Stimulated activated CD4-positive, alpha-beta T cell treated with anti-CD3 and anti-CD28 coated beads, TNF-alpha, amount 100 ng/mL, for 24 hours (primary cell): ENCODE measurements around the gene PPP1R9B.

Experiments used
- DNase-seq, 3 experiments: peaks; one replicate each; pipeline ENCODE4 v3.0.0-alpha.2; 2020; ENCODE audit warnings: low read depth in 3 of 3

The PPP1R9B gene

GRCh38 chr17:50106393-50107131, 43.9 kb downstream of the PPP1R9B start:
- no peak for DNase-seq

- DNase-seq: no peak
These were observed 44.7 kb downstream of the PPP1R9B start for GRCh38 chr17:50105811-50106210.

- DNase-seq: no peak
These were observed 46.5 kb downstream of the PPP1R9B start for GRCh38 chr17:50103941-50104340.

- no peak for DNase-seq
These were observed 47.2 kb downstream of the PPP1R9B start for GRCh38 chr17:50103252-50103651.

- no peak for DNase-seq
These were observed 48.1 kb downstream of the PPP1R9B start for GRCh38 chr17:50102164-50102991.

GRCh38 chr17:50101346-50102163, 48.9 kb downstream of the PPP1R9B start:
- no peak for DNase-seq

GRCh38 chr17:50100921-50101345, 49.5 kb downstream of the PPP1R9B start:
- no peak for DNase-seq

GRCh38 chr17:50100480-50100883, 50.0 kb downstream of the PPP1R9B start:
- DNase-seq: no peak

- DNase-seq: no peak
These were observed 51.5 kb downstream of the PPP1R9B start for GRCh38 chr17:50099003-50099402.

- no peak for DNase-seq
These were observed 51.9 kb downstream of the PPP1R9B start for GRCh38 chr17:50098583-50098982.

GRCh38 chr17:50097926-50098325, 52.6 kb downstream of the PPP1R9B start:
- DNase-seq: no peak

- no peak for DNase-seq
These were observed 53.0 kb downstream of the PPP1R9B start for GRCh38 chr17:50097455-50097854.

GRCh38 chr17:50096758-50097157, 53.7 kb downstream of the PPP1R9B start:
- DNase-seq: no peak

- DNase-seq: no peak
These were observed 54.4 kb downstream of the PPP1R9B start for GRCh38 chr17:50096092-50096491.

- no peak for DNase-seq
These were observed 54.8 kb downstream of the PPP1R9B start for GRCh38 chr17:50095626-50096037.

- peak; percentile 89 to 94 (median 90) for DNase-seq
These were observed 55.5 kb downstream of the PPP1R9B start, which contains the start of gene PDK2 for GRCh38 chr17:50094753-50095619. TSS of gene PDK2 (plus strand) at chr17:50095351. CDS start at chr17:50095436, 85 bp downstream.

GRCh38 chr17:50094243-50094752, 56.2 kb downstream of the PPP1R9B start:
- DNase-seq: peak; percentile 80 to 91 (median 90)

- no peak for DNase-seq
These were observed 56.7 kb downstream of the PPP1R9B start for GRCh38 chr17:50093807-50094206.

GRCh38 chr17:50093246-50093645, 57.2 kb downstream of the PPP1R9B start:
- no peak for DNase-seq

- no peak for DNase-seq
These were observed 58.6 kb downstream of the PPP1R9B start for GRCh38 chr17:50091918-50092285.
